Sigmoid colon (tissue), 7 donors: ENCODE measurements around the gene FAM227A. TPM values are rescaled to one million over a fixed set of nuclear protein-coding genes. Genes with fewer than 3 reads are reported as not detected.

Experiments
- DNase-seq: peaks from one replicate; pipeline ENCODE4 v3.0.0-alpha.2; 2019
- H3K27ac ChIP-seq, 4 donors: fragments of 200-600 bp; sonication (generic); one replicate each; pipeline ENCODE4 v1.5.1; 2016 to 2019; ENCODE audit warnings: mild to moderate bottlenecking in 1 of 4
- H3K27me3 ChIP-seq, 3 donors: fragments of 200-600 bp; sonication (generic); one replicate each; pipeline ENCODE4 v1.5.1; 2019; ENCODE audit warnings: mild to moderate bottlenecking in 1 of 3
- H3K36me3 ChIP-seq, 4 donors: fragments of 200-600 bp; sonication (generic); one replicate each; pipeline ENCODE4 v1.5.1; 2016 to 2019
- H3K4me1 ChIP-seq, 4 donors: fragments of 200-600 bp; sonication (generic); one replicate each; pipeline ENCODE4 v1.5.1; 2017 to 2019
- H3K4me3 ChIP-seq, 4 donors: fragments of 200-600 bp; sonication (generic); one replicate each; pipeline ENCODE4 v1.5.1; 2017 to 2019; ENCODE audit warnings: mild to moderate bottlenecking in 2 of 4, moderate library complexity in 1 of 4
- H3K9me3 ChIP-seq, 4 donors: fragments of 200-600 bp in 3 of 4; sonication (generic) in 3 of 4; one replicate each; pipeline versions ENCODE4 v1.5.1 to v1.6.1; 2013 to 2019
- CTCF ChIP-seq, 4 experiments: fragments of 450-650 bp in 3 of 4; fragments of 200-600 bp in 1 of 4; IDR thresholded peaks; one replicate each; pipeline ENCODE4 v1.5.1; 2016 to 2019; ENCODE audit warnings: antibody characterized with exemption in 4 of 4, mild to moderate bottlenecking in 3 of 4, moderate library complexity in 2 of 4
- EP300 ChIP-seq, 4 donors: sonication (generic); formaldehyde crosslinking; IDR thresholded peaks; one replicate each; pipeline ENCODE4 v1.6.1; 2017; ENCODE audit warnings: antibody characterized with exemption in 4 of 4
- POLR2A ChIP-seq, 2 donors: fragments of 450-650 bp; IDR thresholded peaks; one replicate each; pipeline ENCODE4 v1.6.1; 2016; ENCODE audit warnings: antibody characterized with exemption in 2 of 2, mild to moderate bottlenecking in 2 of 2, moderate library complexity in 2 of 2
- POLR2AphosphoS5 ChIP-seq, 4 donors: sonication (generic); formaldehyde crosslinking; IDR thresholded peaks; one replicate each; pipeline ENCODE4 v1.6.1; 2017; ENCODE audit warnings: antibody characterized with exemption in 4 of 4
- WGBS, 2 donors: extraction: QIAGEN DNeasy Blood & Tissue Kit; methylation state at CpG; one replicate each; pipeline ENCODE4 v1.1.7; 2013; 5-methylcytosine and 5-hydroxymethylcytosine counted together
- intact Hi-C: fragments of 100-400 bp; cut with DNase I; formaldehyde crosslinking; loops from one replicate; pipeline ENCODE4 v1.15.1; 2023
- polyA plus RNA-seq, 3 donors: library from polyadenylated mRNA; stranded (reverse); fragments of 200-250 nt; gene quantifications; one replicate each; pipeline ENCODE4 v1.2.3, GENCODE V29; 2013
- total RNA-seq, 4 donors: library from RNA; depleted of rRNA; stranded (reverse); fragments of >200 nt; gene quantifications; one replicate each; pipeline ENCODE4 v1.1.0, GENCODE V29; 2016
- donor health status: healthy with polysubstance abuse.
- donor health status: Bipolar disorder and iron deficiency.
- donor health status: healthy.

The FAM227A gene
- total and polyA plus RNA-seq, 7 donors: 0.23 to 3.2 (median 0.61) TPM; not detected in 1

- intact Hi-C loops: no loop called here
- Histone ChIP-seq H3K27me3 (no peaks in the 10 kb centered on the region), H3K4me3 (no peak overlapping the region), H3K36me3 (no peaks in the 10 kb centered on the region), H3K9me3 (peaks cover 0 to 6% (median 0%) of the 10 kb centered on the region in 4 donors), H3K27ac (peak overlapping the region in 1 of 4 donors; percentile 60), H3K4me1 (peaks cover 0 to 12% (median 8%) of the 10 kb centered on the region in 4 donors)
- no peak for DNase-seq
- TF ChIP-seq CTCF (IDR thresholded peaks at IDR 0.05): no peak
- no peak for TF ChIP-seq EP300 (IDR thresholded peaks at IDR 0.05)
- no peak for TF ChIP-seq POLR2AphosphoS5 (IDR thresholded peaks at IDR 0.05)
- TF ChIP-seq POLR2A (IDR thresholded peaks at IDR 0.05): no peak
- 89 to 95% methylated on average over 4 of the region's 4 CpGs for WGBS, 2 donors
Measured at GRCh38 chr22:38613588-38613987, 42.6 kb downstream of the FAM227A start.

GRCh38 chr22:38612217-38613006 is 43.8 kb downstream of the FAM227A start:
- H3K27ac ChIP-seq: no peak overlapping the region
- H3K4me1 ChIP-seq: peaks cover 0 to 12% (median 8%) of the 10 kb centered on the region in 4 donors
- intact Hi-C loops: no loop called here
- no peak overlapping the region for H3K4me3 ChIP-seq
- TF ChIP-seq POLR2A (IDR thresholded peaks at IDR 0.05): no peak
- TF ChIP-seq POLR2AphosphoS5 (IDR thresholded peaks at IDR 0.05): no peak
- TF ChIP-seq EP300 (IDR thresholded peaks at IDR 0.05): no peak
- no peak for TF ChIP-seq CTCF (IDR thresholded peaks at IDR 0.05)
- 93 to 95% methylated on average over 5 of the region's 5 CpGs for WGBS, 2 donors
- no peaks in the 10 kb centered on the region for H3K27me3 ChIP-seq
- H3K9me3 ChIP-seq: no peaks in the 10 kb centered on the region
- DNase-seq: no peak
- no peaks in the 10 kb centered on the region for H3K36me3 ChIP-seq

GRCh38 chr22:38611559-38611958 is 44.6 kb downstream of the FAM227A start:
- TF ChIP-seq CTCF (IDR thresholded peaks at IDR 0.05) (no peak), EP300 (IDR thresholded peaks at IDR 0.05) (no peak), POLR2A (IDR thresholded peaks at IDR 0.05) (no peak), POLR2AphosphoS5 (IDR thresholded peaks at IDR 0.05) (no peak)
- Histone ChIP-seq H3K4me3 (no peak overlapping the region), H3K27ac (no peak overlapping the region), H3K9me3 (no peaks in the 10 kb centered on the region), H3K27me3 (no peaks in the 10 kb centered on the region), H3K36me3 (no peaks in the 10 kb centered on the region), H3K4me1 (peaks cover 0 to 16% (median 9%) of the 10 kb centered on the region in 4 donors)
- WGBS, 2 donors: 95% methylated on average over 5 of the region's 5 CpGs
- DNase-seq: no peak
- intact Hi-C loops: no loop called here

- no peak overlapping the region for H3K4me3 ChIP-seq
- intact Hi-C loops: no loop called here
- TF ChIP-seq EP300 (IDR thresholded peaks at IDR 0.05) (no peak), CTCF (IDR thresholded peaks at IDR 0.05) (no peak), POLR2A (IDR thresholded peaks at IDR 0.05) (no peak), POLR2AphosphoS5 (IDR thresholded peaks at IDR 0.05) (no peak)
Measured at GRCh38 chr22:38610234-38610633, 46.0 kb downstream of the FAM227A start.

More at GRCh38 chr22:38610234-38610633, 46.0 kb downstream of the FAM227A start:
- no peak for DNase-seq
- Histone ChIP-seq H3K4me1 (peaks cover 0 to 21% (median 11%) of the 10 kb centered on the region in 4 donors), H3K9me3 (no peaks in the 10 kb centered on the region), H3K27me3 (no peaks in the 10 kb centered on the region), H3K27ac (no peak overlapping the region), H3K36me3 (no peaks in the 10 kb centered on the region)
- 96 to 97% methylated on average over 5 of the region's 5 CpGs for WGBS, 2 donors
